Colonic mucosa (tissue), 4 donors: Measurements from ENCODE around the gene ZNF45. TPM values are rescaled to one million over a fixed set of nuclear protein-coding genes. Genes with fewer than 3 reads are reported as not detected.
A peak's percentile ranks its signal among the peaks of the same experiment; 100 is the strongest.
"Not testable (repeated sequence)": the region's sequence is repeated elsewhere in the genome, so short reads cannot be mapped to it uniquely, and the experiment has no call there.

Experiments used
- DNase-seq: peaks from one replicate; pipeline ENCODE4 v3.0.0-alpha.2; 2020
- H3K27ac ChIP-seq: fragments of 200-600 bp; one replicate; pipeline ENCODE4 v1.8.0; 2021
- H3K27me3 ChIP-seq: fragments of 200-600 bp; one replicate; pipeline ENCODE4 v1.8.0; 2021
- H3K36me3 ChIP-seq: fragments of 200-600 bp; one replicate; pipeline ENCODE4 v1.8.0; 2021
- H3K4me1 ChIP-seq: fragments of 200-600 bp; one replicate; pipeline ENCODE4 v1.8.0; 2021; ENCODE audit warnings: mild to moderate bottlenecking
- H3K4me3 ChIP-seq: fragments of 200-600 bp; one replicate; pipeline ENCODE4 v1.8.0; 2021
- H3K9ac ChIP-seq, 2 donors: one replicate each; pipeline ENCODE4 v1.7.0; 2013; ENCODE audit warnings: control low read depth in 2 of 2, low read depth in 2 of 2, low read length in 2 of 2
- H3K9me3 ChIP-seq: fragments of 200-600 bp; one replicate; pipeline ENCODE4 v1.8.0; 2021
- intact Hi-C: fragments of 100-400 bp; cut with DNase I; formaldehyde crosslinking; loops from one replicate; pipeline ENCODE4 v1.14.1; 2022
- total RNA-seq, 2 donors: library from RNA; stranded (reverse); fragmentation: NEBNext Ultra II Directional in 1 of 2; extraction: Animal tissue kit (Norgen Biotek cat#: 25700) in 1 of 2; gene quantifications; one replicate each; pipeline ENCODE4 v1.2.1, GENCODE V29; 2021
- TF ChIP-seq, protein P1 (sequence below): fragments of 200-600 bp; IDR thresholded peaks from one replicate; pipeline ENCODE4 v1.8.0; 2022; ENCODE audit warnings: antibody characterized with exemption, mild to moderate bottlenecking
- donor health status: healthy.
- donor health status: DM: no; HTN: no; CAD: no.
- donor health status: DM: no; HTN: no; CAD: no.

Gene ZNF45
- total RNA-seq, 2 donors from 2014 or later: 8.1 to 8.7 TPM

DNA sequence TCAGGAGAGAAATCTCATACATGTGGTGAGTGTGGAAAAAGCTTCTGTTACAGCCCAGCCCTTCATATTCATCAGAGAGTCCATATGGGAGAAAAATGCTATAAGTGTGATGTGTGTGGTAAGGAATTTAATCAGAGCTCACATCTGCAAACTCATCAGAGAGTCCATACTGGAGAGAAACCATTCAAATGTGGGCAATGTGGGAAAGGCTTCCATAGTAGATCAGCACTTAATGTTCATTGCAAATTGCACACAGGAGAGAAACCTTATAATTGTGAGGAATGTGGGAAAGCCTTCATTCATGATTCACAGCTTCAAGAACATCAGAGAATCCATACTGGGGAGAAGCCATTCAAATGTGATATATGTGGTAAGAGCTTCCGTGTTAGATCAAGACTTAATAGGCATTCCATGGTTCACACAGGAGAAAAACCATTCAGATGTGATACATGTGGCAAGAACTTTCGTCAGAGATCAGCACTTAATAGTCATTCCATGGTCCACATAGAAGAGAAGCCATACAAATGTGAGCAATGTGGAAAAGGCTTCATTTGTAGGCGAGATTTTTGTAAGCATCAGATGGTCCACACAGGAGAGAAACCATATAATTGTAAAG lies 31.1 kb upstream of the ZNF45 start:
- H3K4me3 ChIP-seq: no peak overlapping the region
- no peaks in the 10 kb centered on the region for H3K27me3 ChIP-seq
- intact Hi-C loops: no loop called here
- no peaks in the 10 kb centered on the region for H3K4me1 ChIP-seq
- TF ChIP-seq, protein P1, sequence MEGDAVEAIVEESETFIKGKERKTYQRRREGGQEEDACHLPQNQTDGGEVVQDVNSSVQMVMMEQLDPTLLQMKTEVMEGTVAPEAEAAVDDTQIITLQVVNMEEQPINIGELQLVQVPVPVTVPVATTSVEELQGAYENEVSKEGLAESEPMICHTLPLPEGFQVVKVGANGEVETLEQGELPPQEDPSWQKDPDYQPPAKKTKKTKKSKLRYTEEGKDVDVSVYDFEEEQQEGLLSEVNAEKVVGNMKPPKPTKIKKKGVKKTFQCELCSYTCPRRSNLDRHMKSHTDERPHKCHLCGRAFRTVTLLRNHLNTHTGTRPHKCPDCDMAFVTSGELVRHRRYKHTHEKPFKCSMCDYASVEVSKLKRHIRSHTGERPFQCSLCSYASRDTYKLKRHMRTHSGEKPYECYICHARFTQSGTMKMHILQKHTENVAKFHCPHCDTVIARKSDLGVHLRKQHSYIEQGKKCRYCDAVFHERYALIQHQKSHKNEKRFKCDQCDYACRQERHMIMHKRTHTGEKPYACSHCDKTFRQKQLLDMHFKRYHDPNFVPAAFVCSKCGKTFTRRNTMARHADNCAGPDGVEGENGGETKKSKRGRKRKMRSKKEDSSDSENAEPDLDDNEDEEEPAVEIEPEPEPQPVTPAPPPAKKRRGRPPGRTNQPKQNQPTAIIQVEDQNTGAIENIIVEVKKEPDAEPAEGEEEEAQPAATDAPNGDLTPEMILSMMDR: no peak
- H3K36me3 ChIP-seq: no peaks in the 10 kb centered on the region
- DNase-seq: no peak
- H3K9me3 ChIP-seq: peaks cover 4% of the 10 kb centered on the region
- H3K9ac ChIP-seq: no peak overlapping the region
- H3K27ac ChIP-seq: no peak overlapping the region

DNA sequence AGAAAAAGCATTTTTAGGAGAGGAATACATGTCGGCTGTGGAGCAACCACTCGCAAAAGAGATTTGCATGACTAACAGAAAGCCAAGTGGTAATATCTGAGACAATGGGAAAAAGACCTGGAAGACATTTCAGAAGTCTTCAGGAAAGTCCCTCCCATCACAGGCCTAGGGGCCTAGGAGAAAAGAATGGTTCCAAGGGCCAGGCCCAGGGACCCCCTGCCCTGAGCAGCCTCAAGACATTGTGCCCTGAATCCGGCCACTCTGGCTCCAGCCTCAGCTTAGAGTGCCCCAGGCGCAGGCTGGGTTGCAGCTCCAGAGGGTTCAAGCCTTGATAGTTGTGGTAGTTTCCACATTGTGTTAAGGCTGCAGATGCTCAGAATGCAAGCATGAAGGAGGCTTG lies 25.3 kb upstream of the ZNF45 start:
- H3K27me3 ChIP-seq: no peaks in the 10 kb centered on the region
- H3K4me3 ChIP-seq: no peak overlapping the region
- H3K4me1 ChIP-seq: no peaks in the 10 kb centered on the region
- H3K9me3 ChIP-seq: no peaks in the 10 kb centered on the region
- no peaks in the 10 kb centered on the region for H3K36me3 ChIP-seq
- H3K9ac ChIP-seq: no peak overlapping the region
- H3K27ac ChIP-seq: no peak overlapping the region
- intact Hi-C loops: no loop called here
- TF ChIP-seq, protein P1: no peak
- DNase-seq: no peak

DNA sequence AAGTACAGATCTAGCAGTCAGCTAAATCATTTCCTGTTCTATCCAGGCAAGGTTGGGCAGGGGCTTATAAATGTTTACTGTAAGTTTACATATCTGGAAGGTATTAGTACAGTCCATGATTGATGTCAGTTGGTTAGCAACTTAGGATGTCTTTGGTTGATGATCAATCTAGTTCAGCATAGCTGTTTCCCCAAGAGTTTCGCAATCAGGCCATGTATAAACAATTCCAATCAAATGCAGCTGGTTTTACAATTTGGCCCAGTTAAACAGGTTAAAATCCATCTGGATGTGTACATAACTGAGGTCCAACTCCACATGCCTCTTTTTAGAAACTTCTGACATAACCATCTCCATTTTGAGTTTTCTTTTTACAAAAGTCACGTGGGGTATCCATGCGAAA lies 22.8 kb upstream of the ZNF45 start:
- Histone ChIP-seq H3K9ac (no peak overlapping the region), H3K36me3 (no peaks in the 10 kb centered on the region), H3K9me3 (no peaks in the 10 kb centered on the region), H3K4me1 (no peaks in the 10 kb centered on the region), H3K27ac (no peak overlapping the region), H3K4me3 (no peak overlapping the region), H3K27me3 (no peaks in the 10 kb centered on the region)
- TF ChIP-seq, protein P1: no peak
- DNase-seq: no peak
- intact Hi-C loops: no loop called here

DNA sequence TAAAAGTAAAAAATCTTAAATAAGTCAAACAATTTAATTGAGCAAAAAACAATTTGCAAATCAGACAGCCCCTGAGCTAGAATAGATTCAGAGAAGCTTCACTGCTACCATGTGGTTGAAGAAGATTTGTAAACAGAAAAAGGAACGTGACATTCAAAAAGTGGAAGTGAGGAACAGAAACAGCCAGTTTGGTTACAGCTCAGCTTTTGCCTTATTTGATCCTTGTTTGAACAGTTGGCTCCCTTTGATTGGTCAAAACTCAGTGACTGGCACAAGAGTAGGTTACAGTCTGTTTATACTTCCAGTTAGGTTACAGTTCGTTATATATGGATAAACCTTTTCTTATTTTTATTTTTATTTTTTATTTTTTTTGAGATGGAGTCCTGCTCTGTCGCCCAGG lies 21.7 kb upstream of the ZNF45 start:
- no peak overlapping the region for H3K9ac ChIP-seq
- H3K4me1 ChIP-seq: no peaks in the 10 kb centered on the region
- no peak overlapping the region for H3K27ac ChIP-seq
- no peaks in the 10 kb centered on the region for H3K27me3 ChIP-seq
- no peak for DNase-seq
- intact Hi-C loops: no loop called here
- TF ChIP-seq, protein P1: no peak
- H3K36me3 ChIP-seq: no peaks in the 10 kb centered on the region
- no peaks in the 10 kb centered on the region for H3K9me3 ChIP-seq
- H3K4me3 ChIP-seq: no peak overlapping the region

DNA sequence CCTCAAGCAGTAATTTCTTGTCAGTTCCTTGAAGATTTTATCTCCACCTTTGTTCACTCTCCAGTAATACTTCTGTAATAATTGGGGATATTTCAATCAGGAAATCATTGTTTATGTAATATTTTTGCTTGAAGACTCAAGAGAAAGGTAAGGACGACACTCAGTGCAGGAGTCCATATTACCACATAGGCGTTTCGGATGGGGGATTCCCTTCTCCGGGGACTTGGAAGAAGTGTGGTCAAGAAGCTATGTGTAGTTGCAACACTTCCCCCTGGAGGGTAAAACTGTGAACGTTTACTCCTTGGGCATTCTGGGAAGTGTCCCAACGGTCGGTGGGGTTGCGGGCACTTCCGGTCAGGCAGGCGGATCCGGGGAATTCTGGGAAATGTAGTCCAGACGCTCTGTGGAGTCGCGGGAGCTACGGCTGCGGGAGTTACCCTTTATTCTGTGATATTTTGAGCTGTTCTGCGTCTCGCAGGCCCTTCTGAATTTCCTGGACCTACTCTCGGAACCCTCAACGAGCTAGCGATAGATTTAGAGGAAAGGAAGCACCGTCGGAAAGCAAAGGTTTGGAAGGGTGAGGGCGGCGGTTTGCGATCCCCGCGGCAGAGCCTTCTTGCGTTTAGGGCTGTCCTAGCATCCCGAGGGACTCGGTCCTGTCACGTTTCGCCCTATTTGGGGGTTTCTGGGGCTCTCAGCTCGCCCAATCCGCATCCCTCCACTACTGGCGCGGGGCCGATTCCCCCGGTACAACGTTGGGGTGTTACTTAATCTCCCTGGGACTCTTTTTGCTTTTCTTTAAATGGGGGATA lies 16.0 kb upstream of the ZNF45 start, which contains the start of gene ZNF221:
ZNF221 (plus strand) TSS at position 395 of the 812 bp plus-strand sequence. CDS start 11,499 bp downstream, outside the sequence.
- Histone ChIP-seq H3K9me3 (no peaks in the 10 kb centered on the region), H3K27me3 (no peaks in the 10 kb centered on the region), H3K4me1 (no peaks in the 10 kb centered on the region), H3K27ac (peak within 1 kb of the TSS; percentile 13), H3K9ac (peak within 1 kb of the TSS; percentile 60 to 76), H3K4me3 (peak within 1 kb of the TSS; percentile 71), H3K36me3 (no peaks in the 10 kb centered on the region)
- DNase-seq: peak; percentile 96
- TF ChIP-seq, protein P1: peak; percentile 38
- intact Hi-C loops: no loop called here

DNA sequence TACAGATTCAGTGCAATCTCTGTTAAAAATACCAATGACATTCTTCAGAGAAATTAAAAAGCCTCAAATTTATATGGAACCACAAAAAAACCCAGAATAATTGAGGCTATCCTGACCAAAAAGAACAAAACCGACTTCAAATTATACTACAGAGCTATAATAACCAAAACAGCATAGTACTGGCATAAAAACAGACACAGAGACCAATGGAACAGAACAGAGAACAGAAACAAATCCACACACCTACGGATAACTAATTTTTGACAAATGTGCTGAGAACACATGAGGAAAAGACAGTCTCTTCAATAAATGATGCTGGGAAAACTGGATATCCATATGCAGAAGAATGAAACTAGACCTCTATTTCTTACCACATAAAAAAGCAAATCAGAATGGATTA lies 14.7 kb upstream of the ZNF45 start:
- intact Hi-C loops, H3K27me3 ChIP-seq, H3K27ac ChIP-seq, H3K9ac ChIP-seq, H3K4me1 ChIP-seq, H3K9me3 ChIP-seq, H3K4me3 ChIP-seq, DNase-seq, H3K36me3 ChIP-seq: not testable (repeated sequence)

DNA sequence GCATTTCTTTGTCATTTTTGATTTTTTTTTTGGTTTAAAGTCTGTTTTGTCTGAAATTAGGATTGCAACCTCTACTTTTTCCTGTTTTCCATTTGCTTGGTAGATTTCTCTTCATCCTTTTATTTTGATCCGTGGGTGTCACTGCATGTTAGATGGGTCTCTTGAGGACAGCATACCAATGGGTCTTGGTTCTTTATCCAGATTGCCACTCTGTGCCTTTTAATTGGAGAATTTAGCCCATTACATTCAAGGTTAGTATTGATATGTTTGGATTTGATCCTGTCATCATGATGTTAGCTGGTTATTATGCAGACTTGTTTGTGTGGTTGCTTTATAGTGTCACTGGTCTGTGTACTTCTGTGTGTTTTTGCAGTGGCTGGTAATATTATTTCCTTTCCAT lies 12.3 kb upstream of the ZNF45 start:
- H3K4me3 ChIP-seq, H3K27ac ChIP-seq, intact Hi-C loops, H3K9me3 ChIP-seq, H3K4me1 ChIP-seq, DNase-seq, H3K36me3 ChIP-seq, H3K27me3 ChIP-seq, H3K9ac ChIP-seq: not testable (repeated sequence)
